ENCODE results near the gene DNAJA4.

Gene DNAJA4

GRCh38 chr15:78264304-78265136 lies at the start of gene DNAJA4:
Gene DNAJA4, plus strand, starts transcription at chr15:78264562. Its CDS starts 202 bp downstream, at chr15:78264764.
- no peak within 1 kb of the TSS for H2AFZ ChIP-seq (ENCODE audit: low read length)

GRCh38 chr15:78216276-78217104 lies 47.9 kb upstream of the DNAJA4 start:
- H3K9ac ChIP-seq (ENCODE audit: low read length) = no peak overlapping the region
- no peak overlapping the region for H3K4me3 ChIP-seq (ENCODE audit: low read depth, low read length, poor library complexity, severe bottlenecking)
- H3K4me2 ChIP-seq (ENCODE audit: low read length) = no peak overlapping the region
- H3K4me1 ChIP-seq (ENCODE audit: insufficient read depth, low read length, severe bottlenecking) = no peaks in the 10 kb centered on the region
- 0 out of 2 replicates have a peak, but pooled peaks cover 4% of the 10 kb centered on the region for H3K27me3 ChIP-seq (ENCODE audit: insufficient read depth, low read length)
- no peaks in the 10 kb centered on the region for H3K9me2 ChIP-seq (ENCODE audit: low read depth, low read length)
- no peak overlapping the region for H2AFZ ChIP-seq (ENCODE audit: low read length)
- H3K27ac ChIP-seq (ENCODE audit: low read depth, low read length, poor library complexity, severe bottlenecking) = no peak overlapping the region
- no peaks in the 10 kb centered on the region for H3F3A ChIP-seq (ENCODE audit: insufficient read depth, low read length)
- H3K9me3 ChIP-seq (ENCODE audit: low read length) = no peaks in the 10 kb centered on the region
- no peak for TF ChIP-seq EZH2 (IDR thresholded peaks at IDR 0.05; ENCODE audit: borderline replicate concordance, low read length)
- no peak for TF ChIP-seq CTCF (IDR thresholded peaks at IDR 0.05; ENCODE audit: low read length)
- no peaks in the 10 kb centered on the region for H4K20me1 ChIP-seq (ENCODE audit: insufficient read depth, low read length)
- no peaks in the 10 kb centered on the region for H3K36me3 ChIP-seq (ENCODE audit: insufficient read depth, low read length)
- H3K79me2 ChIP-seq (ENCODE audit: insufficient read depth, low read length) = no peaks in the 10 kb centered on the region

More at GRCh38 chr15:78264304-78265136, at the start of gene DNAJA4:
- Histone ChIP-seq H3K36me3 (ENCODE audit: insufficient read depth, low read length) (no peaks in the 10 kb centered on the region), H4K20me1 (ENCODE audit: insufficient read depth, low read length) (no peaks in the 10 kb centered on the region), H3K4me1 (ENCODE audit: insufficient read depth, low read length, severe bottlenecking) (peaks cover 34% of the 10 kb centered on the region), H3K27me3 (ENCODE audit: insufficient read depth, low read length) (no peaks in the 10 kb centered on the region), H3K9ac (ENCODE audit: low read length) (peak within 1 kb of the TSS; percentile 59), H3K27ac (ENCODE audit: low read depth, low read length, poor library complexity, severe bottlenecking) (no peak within 1 kb of the TSS), H3K4me2 (ENCODE audit: low read length) (peak within 1 kb of the TSS; percentile 54), H3K9me3 (ENCODE audit: low read length) (no peaks in the 10 kb centered on the region), H3F3A (ENCODE audit: insufficient read depth, low read length) (no peaks in the 10 kb centered on the region), H3K4me3 (ENCODE audit: low read depth, low read length, poor library complexity, severe bottlenecking) (peak within 1 kb of the TSS; percentile 64), H3K9me2 (ENCODE audit: low read depth, low read length) (no peaks in the 10 kb centered on the region), H3K79me2 (ENCODE audit: insufficient read depth, low read length) (no peaks in the 10 kb centered on the region; the same call in 1 of the 2 replicates)
- no peak for TF ChIP-seq EZH2 (IDR thresholded peaks at IDR 0.05; ENCODE audit: borderline replicate concordance, low read length)
- peak; percentile 25; the same call in 1 of the 2 replicates for TF ChIP-seq CTCF (IDR thresholded peaks at IDR 0.05; ENCODE audit: low read length)

- no peaks in the 10 kb centered on the region for H3K9me3 ChIP-seq (ENCODE audit: low read length)
- H2AFZ ChIP-seq (ENCODE audit: low read length) = no peak overlapping the region
- no peaks in the 10 kb centered on the region for H3K79me2 ChIP-seq (ENCODE audit: insufficient read depth, low read length)
- H3F3A ChIP-seq (ENCODE audit: insufficient read depth, low read length) = no peaks in the 10 kb centered on the region
- no peaks in the 10 kb centered on the region for H3K9me2 ChIP-seq (ENCODE audit: low read depth, low read length)
- 0 out of 2 replicates have a peak, but pooled peaks cover 3% of the 10 kb centered on the region for H3K27me3 ChIP-seq (ENCODE audit: insufficient read depth, low read length)
- TF ChIP-seq CTCF (IDR thresholded peaks at IDR 0.05; ENCODE audit: low read length) = no peak
- no peak for TF ChIP-seq EZH2 (IDR thresholded peaks at IDR 0.05; ENCODE audit: borderline replicate concordance, low read length)
- H3K4me2 ChIP-seq (ENCODE audit: low read length) = no peak overlapping the region
- H3K27ac ChIP-seq (ENCODE audit: low read depth, low read length, poor library complexity, severe bottlenecking) = no peak overlapping the region
- H3K36me3 ChIP-seq (ENCODE audit: insufficient read depth, low read length) = no peaks in the 10 kb centered on the region
- no peak overlapping the region for H3K9ac ChIP-seq (ENCODE audit: low read length)
- no peak overlapping the region for H3K4me3 ChIP-seq (ENCODE audit: low read depth, low read length, poor library complexity, severe bottlenecking)
- no peaks in the 10 kb centered on the region for H3K4me1 ChIP-seq (ENCODE audit: insufficient read depth, low read length, severe bottlenecking)
- no peaks in the 10 kb centered on the region for H4K20me1 ChIP-seq (ENCODE audit: insufficient read depth, low read length)
Measured at GRCh38 chr15:78220713-78221112, 43.6 kb upstream of the DNAJA4 start.

All from OCI-LY1 (cell line).